Transverse colon (tissue), 4 donors: ENCODE measurements around the gene SPINK6.

Experiments
- CTCF ChIP-seq, 5 experiments: fragments of 200-600 bp in 3 of 5; fragments of 450-650 bp in 2 of 5; sonication (generic) in 3 of 5; IDR thresholded peaks; 1 replicate in 2 of 5; 2 replicates in 3 of 5; pipeline ENCODE4 v1.5.1; 2016 to 2017; ENCODE audit warnings: antibody characterized with exemption in 5 of 5, inconsistent platforms in 3 of 5, mild to moderate bottlenecking in 2 of 5, moderate library complexity in 1 of 5
- EP300 ChIP-seq: sonication (generic); formaldehyde crosslinking; IDR thresholded peaks from one replicate; pipeline ENCODE4 v1.6.1; 2017; ENCODE audit warnings: antibody characterized with exemption, low read depth
- POLR2A ChIP-seq: fragments of 450-650 bp; IDR thresholded peaks from one replicate; pipeline ENCODE4 v1.6.1; 2016; ENCODE audit warnings: antibody characterized with exemption, mild to moderate bottlenecking, moderate library complexity
- POLR2AphosphoS5 ChIP-seq, 3 donors: sonication (generic); formaldehyde crosslinking; IDR thresholded peaks; one replicate each; pipeline ENCODE4 v1.6.1; 2016; ENCODE audit warnings: antibody characterized with exemption in 3 of 3

- TF ChIP-seq CTCF (IDR thresholded peaks at IDR 0.05) (no peak), POLR2AphosphoS5 (IDR thresholded peaks at IDR 0.05) (no peak), EP300 (no peak), POLR2A (no peak)
Measured at GRCh38 chr5:148261221-148261620, 58.4 kb downstream of the SPINK6 start.
